Natural killer cell (primary cell): ENCODE results near the gene CDH12. TPM values are rescaled to one million over a fixed set of nuclear protein-coding genes. Genes with fewer than 3 reads are reported as not detected.

ENCODE experiments used
- ATAC-seq, 3 donors: fragments of 150-1000 bp in 2 of 3; fragments of 200-7000 bp in 1 of 3; cut with Tn5 transposase; 1 replicate in 1 of 3; 2 replicates in 2 of 3; pipeline ENCODE4 v1.10.0; 2021; ENCODE audit warnings: mild to moderate bottlenecking in 2 of 3, moderate library complexity in 2 of 3
- DNase-seq, 2 donors: peaks; one replicate each; pipeline versions ENCODE4 v3.0.0 to v3.0.0-alpha.2; 2013 to 2021; ENCODE audit warnings: mixed read lengths in 1 of 2
- H3K27ac ChIP-seq: one replicate; pipeline ENCODE4 v1.5.1; 2013; ENCODE audit warnings: mild to moderate bottlenecking, low read length
- H3K27me3 ChIP-seq: one replicate; pipeline ENCODE4 v1.6.1; 2013; ENCODE audit warnings: low read length; ENCODE audit not compliant: control insufficient read depth, insufficient read depth
- H3K36me3 ChIP-seq: one replicate; pipeline ENCODE4 v1.6.1; 2013; ENCODE audit warnings: low read length; ENCODE audit not compliant: control insufficient read depth, insufficient read depth
- H3K4me1 ChIP-seq: one replicate; pipeline ENCODE4 v1.6.1; 2013; ENCODE audit warnings: low read length; ENCODE audit not compliant: control insufficient read depth, insufficient read depth
- H3K4me3 ChIP-seq: one replicate; pipeline ENCODE4 v1.5.1; 2013; ENCODE audit warnings: low read length
- H3K9me3 ChIP-seq: one replicate; pipeline ENCODE4 v1.6.1; 2013; ENCODE audit warnings: low read length; ENCODE audit not compliant: control insufficient read depth, insufficient read depth
- H3K27ac Mint-ChIP-seq, 2 donors: one replicate each; pipeline ENCODE4 v1.8.0; 2022; ENCODE audit warnings: mild to moderate bottlenecking in 2 of 2, mixed read lengths in 2 of 2, moderate library complexity in 1 of 2
- H3K27me3 Mint-ChIP-seq, 2 donors: one replicate each; pipeline ENCODE4 v1.8.0; 2022; ENCODE audit warnings: low read depth in 2 of 2, mixed read lengths in 2 of 2
- H3K36me3 Mint-ChIP-seq: one replicate; pipeline ENCODE4 v1.8.0; 2022; ENCODE audit warnings: mixed read lengths
- H3K4me1 Mint-ChIP-seq, 2 donors: one replicate each; pipeline ENCODE4 v1.8.0; 2022; ENCODE audit warnings: mixed read lengths in 2 of 2
- H3K4me3 Mint-ChIP-seq: one replicate; pipeline ENCODE4 v1.8.0; 2022; ENCODE audit warnings: mild to moderate bottlenecking, moderate library complexity, mixed read lengths
- H3K9me3 Mint-ChIP-seq, 2 donors: one replicate each; pipeline ENCODE4 v1.8.0; 2022; ENCODE audit warnings: mixed read lengths in 2 of 2
- CTCF ChIP-seq: fragments of 200-600 bp; IDR thresholded peaks from one replicate; pipeline ENCODE4 v1.8.0; 2022; ENCODE audit warnings: antibody characterized with exemption
- WGBS: methylation state at CpG from one replicate; pipeline ENCODE4 v1.1.7; 2013; ENCODE audit warnings: missing lambda C conversion rate; ENCODE audit not compliant: insufficient coverage; 5-methylcytosine and 5-hydroxymethylcytosine counted together
- intact Hi-C: fragments of 100-400 bp; cut with micrococcal nuclease; formaldehyde crosslinking; loops from one replicate; pipeline ENCODE4 v1.14.2; 2022
- total RNA-seq, 4 donors: library from RNA; stranded (reverse); fragments of 120-200 nt in 1 of 4; gene quantifications; one replicate each; pipeline versions ENCODE4 v1.2.3 to v1.2.4, GENCODE V29; 2013 to 2022

Gene CDH12
- total RNA-seq, 3 donors from 2014 or later (not counting 1 experiment from before 2014, with no cell fraction given), result not detected

DNA sequence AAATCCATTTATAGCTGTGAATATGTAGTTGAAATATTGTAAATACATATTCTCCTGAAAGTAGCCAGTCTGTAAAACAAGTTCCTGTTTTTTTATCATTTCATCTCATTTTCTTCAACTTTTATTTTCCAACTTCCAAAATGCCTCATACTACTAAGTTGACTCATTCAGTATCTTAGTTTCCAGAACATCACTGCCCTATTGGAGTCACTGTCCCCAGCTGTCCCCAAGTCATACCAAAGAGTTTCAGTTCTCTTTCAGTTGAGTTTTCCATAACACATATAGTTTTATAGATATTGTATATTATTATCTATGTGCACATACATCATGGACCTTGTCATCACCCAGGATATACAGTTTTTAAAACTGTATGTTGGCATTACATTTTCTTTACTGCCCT lies 261.7 kb downstream of the CDH12 start:
- Mint-ChIP-seq H3K4me3 (no peak overlapping the region), H3K27me3 (no peaks in the 10 kb centered on the region), H3K9me3 (peaks cover 15 to 18% of the 10 kb centered on the region in 2 donors), H3K36me3 (no peaks in the 10 kb centered on the region), H3K4me1 (no peaks in the 10 kb centered on the region), H3K27ac (no peak overlapping the region)
- no peak for DNase-seq
- H3K4me1 ChIP-seq, result no peaks in the 10 kb centered on the region
- no peaks in the 10 kb centered on the region for H3K9me3 ChIP-seq
- intact Hi-C loops, result no loop called here
- H3K27ac ChIP-seq, result no peak overlapping the region
- H3K27me3 ChIP-seq, result no peaks in the 10 kb centered on the region
- H3K36me3 ChIP-seq, result no peaks in the 10 kb centered on the region
- no peak for ATAC-seq
- no peak overlapping the region for H3K4me3 ChIP-seq
- TF ChIP-seq CTCF, result no peak

GRCh38 chr5:22590677-22591268 lies 262.4 kb downstream of the CDH12 start:
- Mint-ChIP-seq H3K36me3 (no peaks in the 10 kb centered on the region), H3K27me3 (no peaks in the 10 kb centered on the region), H3K27ac (no peak overlapping the region), H3K4me3 (no peak overlapping the region), H3K9me3 (peaks cover 15 to 18% of the 10 kb centered on the region in 2 donors), H3K4me1 (no peaks in the 10 kb centered on the region)
- DNase-seq (no peak), ATAC-seq (no peak)
- Histone ChIP-seq H3K27ac (no peak overlapping the region), H3K4me1 (no peaks in the 10 kb centered on the region), H3K4me3 (no peak overlapping the region), H3K36me3 (no peaks in the 10 kb centered on the region), H3K27me3 (no peaks in the 10 kb centered on the region), H3K9me3 (no peaks in the 10 kb centered on the region)
- 79% methylated on average over 3 of the region's 4 CpGs for WGBS
- no peak for TF ChIP-seq CTCF
- intact Hi-C loops, result no loop called here

- no peaks in the 10 kb centered on the region for H3K36me3 Mint-ChIP-seq
- no peak overlapping the region for H3K4me3 Mint-ChIP-seq
- H3K4me1 ChIP-seq, result no peaks in the 10 kb centered on the region
- H3K27me3 Mint-ChIP-seq, result no peaks in the 10 kb centered on the region
- H3K9me3 ChIP-seq, result peaks cover 3% of the 10 kb centered on the region
- DNase-seq (no peak), ATAC-seq (no peak)
- no peaks in the 10 kb centered on the region for H3K4me1 Mint-ChIP-seq
- H3K27me3 ChIP-seq, result no peaks in the 10 kb centered on the region
- H3K9me3 Mint-ChIP-seq, result peaks cover 11 to 16% of the 10 kb centered on the region in 2 donors
- no peak overlapping the region for H3K27ac ChIP-seq
- no peak for TF ChIP-seq CTCF
- no peaks in the 10 kb centered on the region for H3K36me3 ChIP-seq
- no peak overlapping the region for H3K4me3 ChIP-seq
- H3K27ac Mint-ChIP-seq, result no peak overlapping the region
- no CpG with 5 or more reads among the region's 1 CpG for WGBS
- intact Hi-C loops, result no loop called here
Measured at GRCh38 chr5:22577711-22578110, 275.4 kb downstream of the CDH12 start.

GRCh38 chr5:22577006-22577405 lies 276.1 kb downstream of the CDH12 start:
- Histone ChIP-seq H3K4me3 (no peak overlapping the region), H3K27ac (no peak overlapping the region), H3K4me1 (no peaks in the 10 kb centered on the region), H3K9me3 (peaks cover 3% of the 10 kb centered on the region), H3K36me3 (no peaks in the 10 kb centered on the region), H3K27me3 (no peaks in the 10 kb centered on the region)
- no peak for TF ChIP-seq CTCF
- WGBS, result 100% methylated on average over 3 of the region's 5 CpGs
- no peaks in the 10 kb centered on the region for H3K4me1 Mint-ChIP-seq
- no peak for DNase-seq
- intact Hi-C loops, result no loop called here
- no peak overlapping the region for H3K4me3 Mint-ChIP-seq
- H3K27ac Mint-ChIP-seq, result no peak overlapping the region
- H3K9me3 Mint-ChIP-seq, result peaks cover 11 to 16% of the 10 kb centered on the region in 2 donors
- no peaks in the 10 kb centered on the region for H3K27me3 Mint-ChIP-seq
- no peaks in the 10 kb centered on the region for H3K36me3 Mint-ChIP-seq
- ATAC-seq, result no peak
